Measurements from ENCODE around the gene ZSWIM5.

The ZSWIM5 gene

GRCh38 chr1:45008076-45008475, 198.3 kb downstream of the ZSWIM5 start (continued):
- TF ChIP-seq ZNF157 (tag by site-specific recombination; IDR thresholded peaks at IDR 0.05) (no peak), ZBTB44 (tag by site-specific recombination; IDR thresholded peaks at IDR 0.05) (no peak), ZNF223 (tag by site-specific recombination; IDR thresholded peaks at IDR 0.05) (no peak)

GRCh38 chr1:45007311-45007710, 199.1 kb downstream of the ZSWIM5 start:
- POLR2A ChIA-PET: interaction anchor here (0.5 kb wide), 1 partner anchor 9 kb away, joined by 3 read pairs; no protein-coding TSS in a partner anchor

GRCh38 chr1:45005761-45006160, 200.6 kb downstream of the ZSWIM5 start:
- POLR2A ChIA-PET: interaction anchor here (0.7 kb wide), 1 partner anchor 234 kb away, joined by 3 read pairs; no protein-coding TSS in a partner anchor
- peaks cover 0 to 79% of the 10 kb centered on the region in 2 experiments; a peak in 1 of 3 replicates for H3K36me3 ChIP-seq (ENCODE audit: control insufficient read depth in 2 of 2, insufficient read depth in 1 of 2, low read length in 2 of 2)
- no peak overlapping the region for H3K4me3 ChIP-seq (ENCODE audit: low read depth, low read length)
- CTCF ChIA-PET: interaction anchor here (1.5 kb wide), 1 partner anchor 276 kb away, joined by 3 read pairs; no protein-coding TSS in a partner anchor
- no peaks in the 10 kb centered on the region for H3K4me1 ChIP-seq (ENCODE audit: control insufficient read depth, insufficient read depth, low read length)
- TF ChIP-seq ZNF239 (tag by site-specific recombination; IDR thresholded peaks at IDR 0.05): no peak
- TF ChIP-seq ATF2 (tag by site-specific recombination; IDR thresholded peaks at IDR 0.05; ENCODE audit: low read depth): no peak
- TF ChIP-seq ZNF544 (tag by site-specific recombination; IDR thresholded peaks at IDR 0.05): no peak
- no peak for TF ChIP-seq ZNF362 (tag by site-specific recombination; IDR thresholded peaks at IDR 0.05)
- TF ChIP-seq, protein P1, sequence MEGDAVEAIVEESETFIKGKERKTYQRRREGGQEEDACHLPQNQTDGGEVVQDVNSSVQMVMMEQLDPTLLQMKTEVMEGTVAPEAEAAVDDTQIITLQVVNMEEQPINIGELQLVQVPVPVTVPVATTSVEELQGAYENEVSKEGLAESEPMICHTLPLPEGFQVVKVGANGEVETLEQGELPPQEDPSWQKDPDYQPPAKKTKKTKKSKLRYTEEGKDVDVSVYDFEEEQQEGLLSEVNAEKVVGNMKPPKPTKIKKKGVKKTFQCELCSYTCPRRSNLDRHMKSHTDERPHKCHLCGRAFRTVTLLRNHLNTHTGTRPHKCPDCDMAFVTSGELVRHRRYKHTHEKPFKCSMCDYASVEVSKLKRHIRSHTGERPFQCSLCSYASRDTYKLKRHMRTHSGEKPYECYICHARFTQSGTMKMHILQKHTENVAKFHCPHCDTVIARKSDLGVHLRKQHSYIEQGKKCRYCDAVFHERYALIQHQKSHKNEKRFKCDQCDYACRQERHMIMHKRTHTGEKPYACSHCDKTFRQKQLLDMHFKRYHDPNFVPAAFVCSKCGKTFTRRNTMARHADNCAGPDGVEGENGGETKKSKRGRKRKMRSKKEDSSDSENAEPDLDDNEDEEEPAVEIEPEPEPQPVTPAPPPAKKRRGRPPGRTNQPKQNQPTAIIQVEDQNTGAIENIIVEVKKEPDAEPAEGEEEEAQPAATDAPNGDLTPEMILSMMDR (tag by site-specific recombination; IDR thresholded peaks at IDR 0.05): no peak
- TF ChIP-seq SCRT1 (tag by site-specific recombination; IDR thresholded peaks at IDR 0.05; ENCODE audit: borderline replicate concordance): no peak
- no peak for TF ChIP-seq RBAK (tag by site-specific recombination; IDR thresholded peaks at IDR 0.05)
- TF ChIP-seq ZNF621 (tag by site-specific recombination; IDR thresholded peaks at IDR 0.05): no peak
- TF ChIP-seq ZSCAN23 (tag by site-specific recombination; IDR thresholded peaks at IDR 0.05): no peak
- TF ChIP-seq ZNF174 (tag by site-specific recombination; IDR thresholded peaks at IDR 0.05): no peak
- no peak for TF ChIP-seq ZSCAN5A (tag by site-specific recombination; IDR thresholded peaks at IDR 0.05)
- TF ChIP-seq GLI2 (tag by site-specific recombination; IDR thresholded peaks at IDR 0.05; ENCODE audit: borderline replicate concordance, low read depth): no peak
- TF ChIP-seq ZNF449 (tag by site-specific recombination; IDR thresholded peaks at IDR 0.05): no peak
- TF ChIP-seq ZNF157 (tag by site-specific recombination; IDR thresholded peaks at IDR 0.05): no peak
- no peak for TF ChIP-seq ZEB2 (tag by site-specific recombination; IDR thresholded peaks at IDR 0.05)
- no peak for TF ChIP-seq ZFHX2 (tag by site-specific recombination; conservative IDR thresholded peaks at IDR 0.05)
- TF ChIP-seq ZNF433 (tag by site-specific recombination; IDR thresholded peaks at IDR 0.05; ENCODE audit: low read depth): no peak
- TF ChIP-seq ZNF155 (tag by site-specific recombination; IDR thresholded peaks at IDR 0.05): no peak
- TF ChIP-seq ZBTB21 (tag by site-specific recombination; IDR thresholded peaks at IDR 0.05): no peak
- no peak for TF ChIP-seq GLIS1 (tag by site-specific recombination; IDR thresholded peaks at IDR 0.05)
- H3K27ac ChIP-seq (ENCODE audit: extremely low read depth, low read depth, low read length): no peak overlapping the region
- H3K9me3 ChIP-seq (ENCODE audit: control insufficient read depth, insufficient read depth, low read depth, low read length): no peaks in the 10 kb centered on the region

More at GRCh38 chr1:45007311-45007710, 199.1 kb downstream of the ZSWIM5 start:
- Histone ChIP-seq H3K9me3 (ENCODE audit: control insufficient read depth, insufficient read depth, low read depth, low read length) (no peaks in the 10 kb centered on the region), H3K4me1 (ENCODE audit: control insufficient read depth, insufficient read depth, low read length) (no peaks in the 10 kb centered on the region), H3K4me3 (ENCODE audit: low read depth, low read length) (no peak overlapping the region), H3K27ac (ENCODE audit: extremely low read depth, low read depth, low read length) (no peak overlapping the region), H3K36me3 (ENCODE audit: control insufficient read depth in 2 of 2, insufficient read depth in 1 of 2, low read length in 2 of 2) (peaks cover 0 to 74% of the 10 kb centered on the region in 2 experiments; a peak in 1 of 3 replicates)
- CTCF ChIA-PET: interaction anchor here (0.6 to 1.2 kb wide), 2 partner anchors 233 to 296 kb away, joined by 3 to 4 read pairs; no protein-coding TSS in a partner anchor
- TF ChIP-seq ZNF266 (tag by site-specific recombination; IDR thresholded peaks at IDR 0.05; ENCODE audit: low read depth): no peak

Measured in HEK293 (cell line).